T-cell (primary cell): ENCODE results near the gene ADCY10. TPM values are rescaled to one million over a fixed set of nuclear protein-coding genes. Genes with fewer than 3 reads are reported as not detected.
"Not testable (repeated sequence)": the region's sequence is repeated elsewhere in the genome, so short reads cannot be mapped to it uniquely, and the experiment has no call there.

Source experiments
- ATAC-seq, 4 experiments: fragments of 200-7000 bp in 3 of 4; fragments of 150-1000 bp in 1 of 4; cut with Tn5 transposase; replicated peaks in 1 of 4; 1 replicate in 3 of 4; 2 replicates in 1 of 4; pipeline ENCODE4 v1.10.0; 2021; ENCODE audit warnings: moderate library complexity in 3 of 4, mild to moderate bottlenecking in 2 of 4, moderate number of reproducible peaks in 1 of 4
- CTCF ChIA-PET, 2 donors: fragments of 300-600 bp; sonication (Branson Sonifier 250); formaldehyde crosslinking; loops; one replicate each; lab custom pipeline; 2022; ENCODE audit warnings: antibody characterized with exemption in 2 of 2; lab: Charles Lee
- POLR2A ChIA-PET, 2 donors: fragments of 300-600 bp; sonication (Branson Sonifier 250); formaldehyde crosslinking; loops; one replicate each; lab custom pipeline; 2022; ENCODE audit warnings: antibody characterized with exemption in 2 of 2; lab: Charles Lee
- DNase-seq, 35 experiments: peaks; one replicate each; pipeline versions ENCODE4 v3.0.0 to v3.0.0-alpha.2; 2013 to 2023
- H3K27ac ChIP-seq: one replicate; pipeline ENCODE4 v1.5.1; 2013; ENCODE audit warnings: low read length
- H3K27me3 ChIP-seq, 2 experiments: replicated peaks in 1 of 2; 1 replicate in 1 of 2; 2 replicates in 1 of 2; pipeline versions ENCODE4 v1.6.1 to v1.7.0; 2013; ENCODE audit warnings: low read length in 1 of 2, mixed read lengths in 1 of 2; ENCODE audit not compliant: control insufficient read depth in 2 of 2, insufficient read depth in 2 of 2; ENCODE audit errors: extremely low read depth in 1 of 2
- H3K36me3 ChIP-seq, 2 donors: 1 replicate in 1 of 2; 2 replicates in 1 of 2; pipeline versions ENCODE4 v1.6.1 to v1.7.0; 2013; ENCODE audit warnings: low read length in 1 of 2; ENCODE audit not compliant: control insufficient read depth in 2 of 2, insufficient read depth in 1 of 2; ENCODE audit errors: extremely low read depth in 1 of 2
- H3K4me1 ChIP-seq, 2 experiments: 1 replicate in 1 of 2; 2 replicates in 1 of 2; pipeline versions ENCODE4 v1.6.1 to v1.7.0; 2013; ENCODE audit warnings: low read length in 2 of 2, mixed read lengths in 1 of 2; ENCODE audit not compliant: insufficient read depth in 2 of 2, control insufficient read depth in 1 of 2; ENCODE audit errors: extremely low read depth in 1 of 2
- H3K4me3 ChIP-seq, 2 donors: 1 replicate in 1 of 2; 2 replicates in 1 of 2; pipeline versions ENCODE4 v1.5.1 to v1.7.0; 2013; ENCODE audit warnings: mild to moderate bottlenecking in 2 of 2, low read length in 1 of 2, moderate library complexity in 1 of 2; ENCODE audit not compliant: control insufficient read depth in 1 of 2; ENCODE audit errors: extremely low read depth in 1 of 2
- H3K9me3 ChIP-seq: 2 replicates; pipeline ENCODE4 v1.7.0; 2013
- H3K27ac Mint-ChIP-seq, 2 donors: one replicate each; pipeline ENCODE4 v1.8.0; 2020 to 2021; ENCODE audit warnings: mild to moderate bottlenecking in 2 of 2, mixed read lengths in 2 of 2
- H3K27me3 Mint-ChIP-seq, 2 donors: one replicate each; pipeline ENCODE4 v1.8.0; 2021 to 2022; ENCODE audit warnings: mixed read lengths in 2 of 2
- H3K36me3 Mint-ChIP-seq: one replicate; pipeline ENCODE4 v1.8.0; 2021; ENCODE audit warnings: mixed read lengths
- H3K4me1 Mint-ChIP-seq, 3 donors: one replicate each; pipeline ENCODE4 v1.8.0; 2020 to 2022; ENCODE audit warnings: mixed read lengths in 3 of 3, mild to moderate bottlenecking in 1 of 3
- H3K4me3 Mint-ChIP-seq, 3 donors: one replicate each; pipeline ENCODE4 v1.8.0; 2020 to 2022; ENCODE audit warnings: mild to moderate bottlenecking in 3 of 3, mixed read lengths in 3 of 3, moderate library complexity in 3 of 3
- H3K9me3 Mint-ChIP-seq, 3 donors: one replicate each; pipeline ENCODE4 v1.8.0; 2020 to 2022; ENCODE audit warnings: mixed read lengths in 3 of 3
- WGBS: methylation state at CpG from one replicate; pipeline ENCODE4 v1.1.5; 2013; ENCODE audit warnings: missing lambda C conversion rate; ENCODE audit not compliant: insufficient coverage; 5-methylcytosine and 5-hydroxymethylcytosine counted together
- total RNA-seq, 35 experiments: library from RNA in 6 of 35; stranded (reverse) in 6 of 35; fragments of 120-200 nt in 1 of 35; gene quantifications; one replicate each; pipeline versions ENCODE4 v1.2.1 to v1.2.4 and lab custom pipeline; 2013 to 2026

ADCY10 gene
- total RNA-seq, 5 donors from 2014 or later (not counting 1 experiment from before 2014, with no cell fraction given) = 0.06 to 0.82 (median 0.44) TPM

GRCh38 chr1:167900907-167901306, 13.0 kb downstream of the ADCY10 start:
- H3K9me3 ChIP-seq = no peaks in the 10 kb centered on the region
- ChIA-PET CTCF (no interaction called here), POLR2A (no interaction called here)
- H3K27ac ChIP-seq = no peak overlapping the region
- no peaks in the 10 kb centered on the region for H3K27me3 ChIP-seq
- no peaks in the 10 kb centered on the region for H3K4me1 ChIP-seq
- H3K4me3 Mint-ChIP-seq = no peak overlapping the region
- H3K36me3 Mint-ChIP-seq = no peaks in the 10 kb centered on the region
- H3K36me3 ChIP-seq = no peaks in the 10 kb centered on the region
- ATAC-seq (no peak), DNase-seq (no peak)
- no peaks in the 10 kb centered on the region for H3K4me1 Mint-ChIP-seq
- no CpG with 5 or more reads among the region's 4 CpGs for WGBS
- H3K27ac Mint-ChIP-seq = no peak overlapping the region
- H3K9me3 Mint-ChIP-seq = no peaks in the 10 kb centered on the region
- no peak overlapping the region for H3K4me3 ChIP-seq
- peaks cover 0 to 3% of the 10 kb centered on the region in 2 donors for H3K27me3 Mint-ChIP-seq

DNA sequence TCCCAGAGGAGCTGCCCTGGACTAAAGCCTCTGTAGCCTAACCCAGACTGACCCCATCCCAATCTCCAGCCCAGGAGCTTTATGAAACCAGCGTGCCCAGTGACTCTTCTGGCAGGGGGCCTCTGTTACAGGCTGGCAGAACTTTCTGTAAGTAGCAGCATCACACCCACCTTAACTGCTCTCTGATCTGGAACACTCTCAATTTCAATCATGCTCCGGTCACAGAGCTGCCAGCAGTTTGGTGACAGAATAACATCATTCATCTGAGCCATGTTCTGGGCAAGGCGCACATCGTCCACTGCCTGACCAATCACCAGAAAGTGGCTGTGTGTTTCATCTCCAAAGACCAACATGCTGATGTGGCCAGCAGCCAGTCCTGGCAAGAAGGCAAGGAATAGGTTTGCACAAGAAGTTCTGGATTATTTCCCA, 14.7 kb downstream of the ADCY10 start:
- no peaks in the 10 kb centered on the region for H3K27me3 Mint-ChIP-seq
- WGBS = 77% methylated on average over 4 of the region's 4 CpGs
- H3K36me3 Mint-ChIP-seq = no peaks in the 10 kb centered on the region
- no peaks in the 10 kb centered on the region for H3K9me3 Mint-ChIP-seq
- ATAC-seq (no peak), DNase-seq (no peak)
- ChIA-PET POLR2A (no interaction called here), CTCF (interaction anchor here in 1 of 2 donors (0.6 kb wide), 1 partner anchor 29 kb away, joined by 3 read pairs; no protein-coding TSS in a partner anchor)
- H3K27ac ChIP-seq = no peak overlapping the region
- H3K4me1 ChIP-seq = no peaks in the 10 kb centered on the region
- H3K4me1 Mint-ChIP-seq = no peaks in the 10 kb centered on the region
- no peak overlapping the region for H3K4me3 ChIP-seq
- no peaks in the 10 kb centered on the region for H3K27me3 ChIP-seq
- no peak overlapping the region for H3K27ac Mint-ChIP-seq
- H3K36me3 ChIP-seq = no peaks in the 10 kb centered on the region
- H3K4me3 Mint-ChIP-seq = no peak overlapping the region
- H3K9me3 ChIP-seq = no peaks in the 10 kb centered on the region

DNA sequence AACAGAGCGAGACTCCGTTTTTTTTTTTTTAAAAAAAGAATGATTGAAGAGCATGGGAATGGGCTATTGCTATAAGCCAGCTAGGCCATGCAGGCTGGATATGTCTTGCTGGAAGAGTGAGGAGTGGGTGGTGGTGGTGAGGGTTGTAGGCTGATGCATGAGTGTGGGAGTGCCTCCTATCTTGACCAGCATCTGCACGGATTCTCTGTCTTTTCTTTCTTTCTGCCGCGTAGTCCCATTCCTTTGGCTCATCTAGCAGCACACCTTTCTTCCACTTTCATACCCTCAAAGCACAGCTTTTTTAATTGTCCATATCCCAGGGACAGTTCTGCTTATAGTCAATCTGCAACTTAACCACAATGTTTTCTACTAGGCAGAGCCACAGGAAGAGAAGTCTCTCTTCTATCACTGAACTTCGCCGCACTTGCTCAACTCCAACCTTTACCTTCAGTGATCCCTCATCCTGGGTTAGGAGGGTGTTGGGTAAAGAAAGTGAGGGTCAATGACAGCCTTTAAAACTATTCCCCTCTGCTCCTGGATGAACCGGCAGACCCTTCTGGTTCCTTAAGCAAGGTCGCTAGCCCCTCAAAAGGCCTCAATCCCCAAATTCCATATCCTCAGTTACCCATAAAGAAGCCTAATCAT, 15.2 kb downstream of the ADCY10 start:
- Mint-ChIP-seq H3K9me3 (no peaks in the 10 kb centered on the region), H3K4me1 (no peaks in the 10 kb centered on the region), H3K36me3 (no peaks in the 10 kb centered on the region), H3K27ac (no peak overlapping the region), H3K4me3 (no peak overlapping the region), H3K27me3 (no peaks in the 10 kb centered on the region)
- Histone ChIP-seq H3K27me3 (no peaks in the 10 kb centered on the region), H3K9me3 (no peaks in the 10 kb centered on the region), H3K4me3 (no peak overlapping the region), H3K36me3 (no peaks in the 10 kb centered on the region), H3K4me1 (no peaks in the 10 kb centered on the region), H3K27ac (no peak overlapping the region)
- ChIA-PET CTCF (no interaction called here), POLR2A (no interaction called here)
- WGBS = 94% methylated on average over 6 of the region's 9 CpGs
- DNase-seq (no peak), ATAC-seq (no peak)

GRCh38 chr1:167893798-167894197, 20.1 kb downstream of the ADCY10 start:
- Histone ChIP-seq H3K36me3 (no peaks in the 10 kb centered on the region), H3K4me3 (no peak overlapping the region), H3K27ac (no peak overlapping the region), H3K9me3 (no peaks in the 10 kb centered on the region), H3K4me1 (no peaks in the 10 kb centered on the region), H3K27me3 (peaks cover 0 to 3% of the 10 kb centered on the region in 2 experiments)
- WGBS = 100% methylated on average over 1 of the region's 2 CpGs
- no peaks in the 10 kb centered on the region for H3K36me3 Mint-ChIP-seq
- no peak overlapping the region for H3K27ac Mint-ChIP-seq
- CTCF ChIA-PET = interaction anchor here in 1 of 2 donors (0.6 to 0.7 kb wide), 3 partner anchors 69 to 661 kb away, joined by 3 read pairs; no protein-coding TSS in a partner anchor
- H3K4me1 Mint-ChIP-seq = no peaks in the 10 kb centered on the region
- DNase-seq (no peak), ATAC-seq (no peak)
- H3K27me3 Mint-ChIP-seq = peaks cover 3% of the 10 kb centered on the region in 2 donors
- H3K9me3 Mint-ChIP-seq = no peaks in the 10 kb centered on the region
- POLR2A ChIA-PET = no interaction called here
- H3K4me3 Mint-ChIP-seq = no peak overlapping the region

DNA sequence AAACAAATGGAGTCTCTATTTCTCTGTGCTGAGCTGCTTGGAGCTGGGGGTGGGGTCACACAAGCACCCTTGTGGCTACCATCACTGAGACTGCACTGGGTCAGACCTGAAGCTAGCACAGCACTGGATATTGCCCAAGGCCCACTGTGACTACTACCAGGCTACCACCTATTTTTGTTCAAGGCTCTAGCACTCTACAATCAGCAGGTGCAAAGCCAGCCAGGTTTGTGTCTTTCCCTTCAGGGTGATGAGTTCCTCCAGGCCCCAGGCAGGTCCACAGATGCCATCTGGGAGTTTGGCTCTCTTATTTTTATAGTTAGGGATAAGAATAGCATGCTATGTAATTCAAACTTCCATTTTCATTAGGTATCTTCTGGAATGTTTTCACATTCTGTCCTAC, 23.5 kb downstream of the ADCY10 start:
- H3K27ac ChIP-seq = no peak overlapping the region
- Mint-ChIP-seq H3K9me3 (no peaks in the 10 kb centered on the region), H3K4me1 (no peaks in the 10 kb centered on the region), H3K27me3 (peaks cover 5 to 7% of the 10 kb centered on the region in 2 donors), H3K27ac (no peak overlapping the region), H3K4me3 (no peak overlapping the region), H3K36me3 (no peaks in the 10 kb centered on the region)
- no peak overlapping the region for H3K4me3 ChIP-seq
- H3K4me1 ChIP-seq = no peaks in the 10 kb centered on the region
- ATAC-seq (no peak), DNase-seq (no peak)
- CTCF ChIA-PET = no interaction called here
- peaks cover 0 to 3% of the 10 kb centered on the region in 2 experiments for H3K27me3 ChIP-seq
- H3K36me3 ChIP-seq = no peaks in the 10 kb centered on the region
- POLR2A ChIA-PET = no interaction called here
- H3K9me3 ChIP-seq = no peaks in the 10 kb centered on the region

- H3K27me3 ChIP-seq, CTCF ChIA-PET, H3K36me3 Mint-ChIP-seq, ATAC-seq, DNase-seq, H3K9me3 Mint-ChIP-seq, H3K27ac Mint-ChIP-seq, H3K4me1 ChIP-seq, POLR2A ChIA-PET, H3K4me1 Mint-ChIP-seq, H3K27ac ChIP-seq, H3K36me3 ChIP-seq, H3K4me3 Mint-ChIP-seq, H3K4me3 ChIP-seq, H3K9me3 ChIP-seq: not testable (repeated sequence)
- H3K27me3 Mint-ChIP-seq = peaks cover 5 to 11% of the 10 kb centered on the region in 2 donors
- 100% methylated on average over 1 of the region's 2 CpGs for WGBS
Observed at GRCh38 chr1:167887187-167887586, 26.7 kb downstream of the ADCY10 start.
